Mesenteric fat pad (tissue), 1 donor: Measurements from ENCODE around the gene COCH. TPM values are rescaled to one million over a fixed set of nuclear protein-coding genes. Genes with fewer than 3 reads are reported as not detected.

Experiments
- DNase-seq: peaks from one replicate; pipeline ENCODE4 v3.0.0-alpha.2; 2020; ENCODE audit warnings: low spot score
- long read RNA-seq: library from polyadenylated mRNA; unstranded; transcript quantifications from one replicate; pipeline ENCODE4 v2.0.0, GENCODE V29; 2020
- total RNA-seq: library from RNA; stranded (reverse); fragmentation: NEBNext Ultra II Directional; extraction: Animal tissue kit (Norgen Biotek cat#: 25700); gene quantifications from one replicate; pipeline ENCODE4 v1.2.1, GENCODE V29; 2021
- donor health status: DM: yes; HTN: yes; CAD: no.

The COCH gene
- total RNA-seq = 5.8 TPM
- long read RNA-seq, transcript COCH-202 (12 exons, 2,571 nt) = major isoform, 12 of 32 reads
- long read RNA-seq, partial matches to known transcripts = 1 of 32 reads
- long read RNA-seq, other reads (novel, unspliced or antisense) = 15 of 32 reads

GRCh38 chr14:30874120-30874998 is at the start of gene COCH:
COCH (plus strand) TSS chr14:30874559; CDS start chr14:30874939, 380 bp downstream.
- DNase-seq = no peak

- no peak for DNase-seq
These were observed 48.3 kb upstream of the COCH start for GRCh38 chr14:30826070-30826469.

- no peak for DNase-seq
These were observed 44.5 kb upstream of the COCH start for GRCh38 chr14:30829853-30830252.

GRCh38 chr14:30834353-30834752 is 40.0 kb upstream of the COCH start:
- DNase-seq = no peak

GRCh38 chr14:30838351-30838750 is 36.0 kb upstream of the COCH start:
- DNase-seq = no peak

GRCh38 chr14:30840086-30840779 is 34.1 kb upstream of the COCH start:
- no peak for DNase-seq

GRCh38 chr14:30842431-30842830 is 31.9 kb upstream of the COCH start:
- no peak for DNase-seq

GRCh38 chr14:30848449-30849240 is 25.7 kb upstream of the COCH start:
- DNase-seq = no peak

- DNase-seq = no peak
These were observed 25.0 kb upstream of the COCH start for GRCh38 chr14:30849354-30849753.

- DNase-seq = no peak
These were observed 24.4 kb upstream of the COCH start for GRCh38 chr14:30849983-30850382.

- no peak for DNase-seq
These were observed 20.4 kb upstream of the COCH start for GRCh38 chr14:30853946-30854345.

- DNase-seq = no peak
These were observed 19.9 kb upstream of the COCH start for GRCh38 chr14:30854492-30854891.

- DNase-seq = no peak
These were observed 18.9 kb upstream of the COCH start for GRCh38 chr14:30855345-30856037.

- no peak for DNase-seq
These were observed 13.2 kb upstream of the COCH start for GRCh38 chr14:30861200-30861599.

GRCh38 chr14:30864934-30865333 is 9.4 kb upstream of the COCH start:
- DNase-seq = no peak

GRCh38 chr14:30868736-30869135 is 5.6 kb upstream of the COCH start:
- no peak for DNase-seq

- DNase-seq = no peak
These were observed 4.7 kb upstream of the COCH start for GRCh38 chr14:30869551-30870155.

GRCh38 chr14:30872602-30873001 is 1.8 kb upstream of the COCH start:
- no peak for DNase-seq

GRCh38 chr14:30873308-30874119 is 845 bp upstream of the COCH start:
- DNase-seq = no peak
